H1 (cell line): ENCODE measurements around the gene RAD23B. TPM values are rescaled to one million over a fixed set of nuclear protein-coding genes. Genes with fewer than 3 reads are reported as not detected.

Experiments used
- CTCF ChIA-PET: fragments of 300-600 bp; sonication (Branson Sonifier 250); formaldehyde crosslinking; loops from one replicate; lab custom pipeline; 2021; ENCODE audit not compliant: partially characterized antibody; lab: Charles Lee
- POLR2A ChIA-PET: fragments of 300-600 bp; sonication (Branson Sonifier 250); formaldehyde crosslinking; loops from one replicate; lab custom pipeline; 2021; ENCODE audit warnings: inconsistent platforms; ENCODE audit not compliant: partially characterized antibody; lab: Charles Lee
- DNase-seq, 2 experiments: peaks; one replicate each; pipeline versions ENCODE4 v3.0.0 to v3.0.0-alpha.2; 2010 to 2022; ENCODE audit warnings: low spot score in 2 of 2, low read depth in 1 of 2, mixed read lengths in 1 of 2
- FAIRE-seq: peaks from 2 replicates; lab custom pipeline; 2011; peaks lifted over from hg19 to GRCh38; lab: Jason Lieb, UNC
- H2AFZ ChIP-seq: 2 replicates; pipeline ENCODE4 v1.8.1; 2012; ENCODE audit warnings: low read length, inconsistent platforms
- H2AK5ac ChIP-seq: 2 replicates; pipeline ENCODE4 v1.6.1; 2013; ENCODE audit warnings: low read depth, low read length
- H2BK120ac ChIP-seq: replicated peaks from 2 replicates; pipeline ENCODE3; 2013; ENCODE audit warnings: low read depth, low read length, inconsistent platforms
- H2BK12ac ChIP-seq: 2 replicates; pipeline ENCODE4 v1.6.1; 2013; ENCODE audit warnings: low read depth, low read length
- H2BK15ac ChIP-seq: 2 replicates; pipeline ENCODE4 v1.6.1; 2013; ENCODE audit warnings: low read length
- H2BK20ac ChIP-seq: 2 replicates; pipeline ENCODE4 v1.6.1; 2013; ENCODE audit warnings: low read length
- H2BK5ac ChIP-seq: 2 replicates; pipeline ENCODE4 v1.6.1; 2013; ENCODE audit warnings: low read depth, low read length
- H3K14ac ChIP-seq: 2 replicates; pipeline ENCODE4 v1.6.1; 2013; ENCODE audit warnings: inconsistent platforms; ENCODE audit not compliant: insufficient read length
- H3K18ac ChIP-seq: 2 replicates; pipeline ENCODE4 v1.6.1; 2013; ENCODE audit warnings: low read length; ENCODE audit errors: extremely low read depth
- H3K23ac ChIP-seq: 2 replicates; pipeline ENCODE4 v1.6.1; 2013; ENCODE audit warnings: inconsistent platforms; ENCODE audit not compliant: insufficient read length
- H3K23me2 ChIP-seq: 2 replicates; pipeline ENCODE4 v1.6.1; 2013; ENCODE audit warnings: low read depth, low read length
- H3K27ac ChIP-seq: 2 replicates; pipeline ENCODE4 v1.6.1; 2011; ENCODE audit warnings: low read depth, low read length, inconsistent platforms
- H3K27me3 ChIP-seq, 4 experiments: replicated peaks in 1 of 4; 1 replicate in 1 of 4; 2 replicates in 3 of 4; pipeline versions ENCODE4 v1.6.1 to v1.8.1; 2011 to 2013; ENCODE audit warnings: low read length in 3 of 4, mild to moderate bottlenecking in 3 of 4, inconsistent platforms in 2 of 4, mixed read lengths in 2 of 4, moderate library complexity in 1 of 4; ENCODE audit not compliant: control insufficient read depth in 3 of 4, insufficient read depth in 3 of 4; ENCODE audit errors: extremely low read depth in 1 of 4
- H3K36me3 ChIP-seq, 4 experiments: 2 replicates each; pipeline versions ENCODE4 v1.6.1 to v1.8.1; 2011 to 2013; ENCODE audit warnings: mild to moderate bottlenecking in 4 of 4, low read length in 3 of 4, moderate library complexity in 2 of 4, control low read depth in 1 of 4, inconsistent platforms in 1 of 4; ENCODE audit not compliant: insufficient read depth in 4 of 4, control insufficient read depth in 2 of 4
- H3K4ac ChIP-seq: replicated peaks from 2 replicates; pipeline ENCODE3; 2013; ENCODE audit warnings: low read length, low read depth, mixed read lengths, inconsistent platforms; ENCODE audit not compliant: insufficient read length
- H3K4me1 ChIP-seq, 4 experiments: replicated peaks in 1 of 4; 1 replicate in 1 of 4; 2 replicates in 3 of 4; pipeline versions ENCODE4 v1.6.1 to v1.8.1; 2011 to 2013; ENCODE audit warnings: low read length in 3 of 4, inconsistent platforms in 2 of 4, mixed read lengths in 1 of 4; ENCODE audit not compliant: insufficient read depth in 4 of 4, control insufficient read depth in 3 of 4
- H3K4me2 ChIP-seq, 2 experiments: 2 replicates each; pipeline versions ENCODE4 v1.6.1 to v1.8.1; 2011 to 2013; ENCODE audit warnings: low read depth in 2 of 2, low read length in 2 of 2, control low read depth in 1 of 2, inconsistent platforms in 1 of 2, mild to moderate bottlenecking in 1 of 2; ENCODE audit not compliant: insufficient read depth in 1 of 2
- H3K4me3 ChIP-seq, 4 experiments: fragments of 200-600, 300-600 bp in 1 of 4; sonication (generic), shearing (Covaris generic), sonication (Bioruptor Twin) in 1 of 4; 2 replicates each; pipeline versions ENCODE4 v1.5.1 to v1.8.1; 2011 to 2016; ENCODE audit warnings: low read length in 4 of 4, low read depth in 3 of 4, control low read depth in 2 of 4, inconsistent platforms in 2 of 4, mild to moderate bottlenecking in 2 of 4, mixed read lengths in 1 of 4, moderate library complexity in 1 of 4; ENCODE audit not compliant: insufficient read depth in 2 of 4; ENCODE audit errors: extremely low read depth in 1 of 4
- H3K56ac ChIP-seq: replicated peaks from 2 replicates; pipeline ENCODE3; 2013; ENCODE audit warnings: low read depth, mild to moderate bottlenecking, mixed read lengths, low read length, inconsistent platforms; ENCODE audit not compliant: insufficient read length
- H3K79me1 ChIP-seq: 2 replicates; pipeline ENCODE4 v1.6.1; 2013; ENCODE audit warnings: low read depth, low read length, control low read depth
- H3K79me2 ChIP-seq, 2 experiments: 2 replicates each; pipeline versions ENCODE4 v1.6.1 to v1.8.1; 2012 to 2013; ENCODE audit warnings: low read length in 2 of 2, mild to moderate bottlenecking in 2 of 2, inconsistent platforms in 1 of 2; ENCODE audit not compliant: insufficient read depth in 2 of 2, control insufficient read depth in 1 of 2
- H3K9ac ChIP-seq, 4 experiments: replicated peaks in 1 of 4; 1 replicate in 1 of 4; 2 replicates in 3 of 4; pipeline versions ENCODE4 v1.6.1 to v1.8.1; 2011 to 2013; ENCODE audit warnings: low read depth in 3 of 4, low read length in 3 of 4, control low read depth in 2 of 4, mild to moderate bottlenecking in 2 of 4, moderate library complexity in 2 of 4, inconsistent platforms in 1 of 4; ENCODE audit errors: extremely low read depth in 1 of 4
- H3K9me3 ChIP-seq, 2 experiments: 2 replicates each; pipeline versions ENCODE4 v1.6.1 to v1.8.1; 2012 to 2013; ENCODE audit warnings: mild to moderate bottlenecking in 2 of 2, moderate library complexity in 2 of 2, control low read depth in 1 of 2, inconsistent platforms in 1 of 2, low read depth in 1 of 2, low read length in 1 of 2, mixed read lengths in 1 of 2; ENCODE audit not compliant: insufficient read depth in 2 of 2
- H4K20me1 ChIP-seq, 2 experiments: replicated peaks in 1 of 2; 2 replicates each; pipeline versions ENCODE3 to v1.8.1; 2011 to 2013; ENCODE audit warnings: inconsistent platforms in 2 of 2, low read length in 2 of 2, mild to moderate bottlenecking in 1 of 2; ENCODE audit not compliant: insufficient read depth in 2 of 2, control insufficient read depth in 1 of 2
- H4K5ac ChIP-seq: 2 replicates; pipeline ENCODE4 v1.6.1; 2013; ENCODE audit warnings: low read length, low read depth, mixed read lengths, inconsistent platforms; ENCODE audit not compliant: insufficient read length
- H4K8ac ChIP-seq: 2 replicates; pipeline ENCODE4 v1.8.0; 2013; ENCODE audit warnings: mild to moderate bottlenecking, moderate library complexity, low read length, inconsistent platforms; ENCODE audit not compliant: insufficient read depth; ENCODE audit errors: extremely low read depth
- H4K91ac ChIP-seq: replicated peaks from 2 replicates; pipeline ENCODE3; 2013; ENCODE audit warnings: low read length, mixed read lengths, inconsistent platforms; ENCODE audit not compliant: insufficient read length
- ASH2L ChIP-seq: fragments of 200-600, 300-600 bp; sonication (generic); IDR thresholded peaks from one replicate; pipeline ENCODE4 v1.7.1; 2017; ENCODE audit warnings: low read length
- CBX8 ChIP-seq: fragments of 300-800, 300-1000 bp; sonication (generic); IDR thresholded peaks from 2 replicates; pipeline ENCODE4 v1.7.1; 2016; ENCODE audit warnings: low read depth, low read length, borderline replicate concordance
- CHD1 ChIP-seq: IDR thresholded peaks from 2 replicates; pipeline ENCODE4 v1.6.1; 2012; ENCODE audit warnings: low read depth, low read length, improper control_type of control experiment
- CHD2 ChIP-seq: IDR thresholded peaks from 2 replicates; pipeline ENCODE4 v1.6.1; 2012; ENCODE audit warnings: low read length, improper control_type of control experiment
- E2F6 ChIP-seq: IDR thresholded peaks from 2 replicates; pipeline ENCODE4 v1.6.1; 2012; ENCODE audit warnings: inconsistent platforms
- SIRT6 ChIP-seq: IDR thresholded peaks from one replicate; pipeline ENCODE4 v1.7.1; 2012; ENCODE audit warnings: low read length, inconsistent platforms
- SRF ChIP-seq: IDR thresholded peaks from 2 replicates; pipeline ENCODE4 v1.6.1; 2011; ENCODE audit warnings: mild to moderate bottlenecking, low read depth, low read length, moderate library complexity
- TAF1 ChIP-seq: IDR thresholded peaks from 2 replicates; pipeline ENCODE4 v1.6.1; 2011; ENCODE audit warnings: mild to moderate bottlenecking, low read depth, low read length
- WGBS, 2 experiments: shearing (Covaris generic) in 1 of 2; methylation state at CpG; one replicate each; pipeline versions ENCODE4 v1.1.6 to v1.1.7; 2013 to 2015; ENCODE audit warnings: low lambda C conversion rate in 2 of 2, mixed read lengths in 2 of 2, inconsistent platforms in 1 of 2, low coverage in 1 of 2, missing lambda C conversion rate in 1 of 2; ENCODE audit not compliant: insufficient replicate concordance in 2 of 2, insufficient coverage in 1 of 2, insufficient read length in 1 of 2; ENCODE audit errors: extremely low coverage in 1 of 2, missing lambda C conversion rate in 1 of 2; 5-methylcytosine and 5-hydroxymethylcytosine counted together
- polyA plus RNA-seq, 7 experiments: library from polyadenylated mRNA; depleted of rRNA in 3 of 7; stranded (reverse) in 5 of 7; unstranded in 2 of 7; fragments of >200 nt in 5 of 7; fragments of 200-250 nt in 2 of 7; gene quantifications; 1 replicate in 5 of 7; 2 replicates in 1 of 7; 4 replicates in 1 of 7; pipeline versions ENCODE4 v1.2.1 to v1.2.3, GENCODE V29; 2011 to 2013; ENCODE audit warnings: missing spikeins in 2 of 7, mixed read lengths in 2 of 7
- total RNA-seq: library from RNA; stranded (reverse); fragmentation: NEBNext Ultra II Directional; extraction: Animal tissue kit (Norgen Biotek cat#: 25700); gene quantifications from 2 replicates; pipeline ENCODE4 v1.2.1, GENCODE V29; 2021

Gene RAD23B
- total and polyA plus RNA-seq, 2 of the 8 experiments (the other 6 are each of a cell fraction or from before 2014, with no cell fraction given), result 97.1 to 165 TPM

- Histone ChIP-seq H4K91ac (no peak overlapping the region), H3K79me1 (no peaks in the 10 kb centered on the region), H3K4me3 (no peak overlapping the region), H2BK5ac (no peak overlapping the region), H2AFZ (no peak overlapping the region), H3K14ac (no peak overlapping the region), H3K79me2 (peaks cover 0 to 90% of the 10 kb centered on the region in 2 experiments; a peak in 3 of 4 replicates), H3K4me2 (no peak overlapping the region), H4K20me1 (peaks cover 10 to 13% of the 10 kb centered on the region in 2 experiments), H3K4me1 (no peaks in the 10 kb centered on the region), H3K23ac (no peak overlapping the region), H2BK15ac (no peak overlapping the region), H3K4ac (no peak overlapping the region), H3K23me2 (no peaks in the 10 kb centered on the region), H3K9ac (no peak overlapping the region), H3K27ac (no peak overlapping the region), H2BK12ac (no peak overlapping the region), H3K18ac (no peak overlapping the region), H4K8ac (no peak overlapping the region), H3K36me3 (peaks cover 7 to 78% (median 37%) of the 10 kb centered on the region in 4 experiments; a peak in 7 of 8 replicates), H2AK5ac (no peak overlapping the region), H4K5ac (no peak overlapping the region), H3K56ac (no peak overlapping the region), H2BK20ac (no peak overlapping the region), H2BK120ac (no peak overlapping the region), H3K27me3 (no peaks in the 10 kb centered on the region), H3K9me3 (no peaks in the 10 kb centered on the region)
- FAIRE-seq (no peak), DNase-seq (no peak)
- TF ChIP-seq E2F6, result no peak
- TF ChIP-seq SIRT6, result no peak
- TF ChIP-seq CHD1, result no peak
- no peak for TF ChIP-seq ASH2L
- TF ChIP-seq SRF, result no peak
- TF ChIP-seq CBX8, result no peak
- TF ChIP-seq TAF1, result no peak
- no peak for TF ChIP-seq CHD2
- ChIA-PET POLR2A (interaction anchor here (0.8 kb wide), 1 partner anchor 24 kb away, joined by 3 read pairs; the partner anchor contains the start of gene RAD23B), CTCF (interaction anchor here (0.6 to 1.1 kb wide), 4 partner anchors 20 to 87 kb away, joined by 3 to 4 read pairs (median 3); no protein-coding TSS in a partner anchor)
- WGBS, 2 experiments, result 88% methylated on average over 1 of the region's 1 CpG; no CpG with 5 or more reads in 1 of the 2 experiments
Measured at GRCh38 chr9:107307331-107307730, 24.3 kb downstream of the RAD23B start.
